GM21390 (cell line): ENCODE data around the gene YPEL1.

Source experiments
- ATAC-seq: cut with Tn5 transposase; IDR thresholded peaks from one replicate; pipeline ENCODE4 v1.9.1; 2021; ENCODE audit not compliant: unreplicated experiment

YPEL1 gene

GRCh38 chr22:21735200-21736083, at the start of gene YPEL1:
Gene YPEL1, minus strand, starts transcription at chr22:21735794. Its CDS starts 25,050 bp downstream, at chr22:21710744.
- peak; percentile 77 for ATAC-seq

GRCh38 chr22:21780259-21780658, 44.7 kb upstream of the YPEL1 start:
- ATAC-seq = no peak

- ATAC-seq = no peak
These were observed 43.9 kb upstream of the YPEL1 start for GRCh38 chr22:21779444-21779843.

GRCh38 chr22:21778705-21779363, 43.2 kb upstream of the YPEL1 start:
- no peak for ATAC-seq

GRCh38 chr22:21771631-21771976, 36.0 kb upstream of the YPEL1 start:
- no peak for ATAC-seq

- ATAC-seq = no peak
These were observed 32.8 kb upstream of the YPEL1 start for GRCh38 chr22:21768435-21768834.

- no peak for ATAC-seq
These were observed 31.3 kb upstream of the YPEL1 start for GRCh38 chr22:21766691-21767462.

GRCh38 chr22:21765909-21766529, 30.4 kb upstream of the YPEL1 start:
- no peak for ATAC-seq

GRCh38 chr22:21764038-21764804, 28.6 kb upstream of the YPEL1 start:
- no peak for ATAC-seq

GRCh38 chr22:21762712-21763581, 27.4 kb upstream of the YPEL1 start:
- ATAC-seq = no peak

- no peak for ATAC-seq
These were observed 26.5 kb upstream of the YPEL1 start for GRCh38 chr22:21761994-21762680.

- no peak for ATAC-seq
These were observed 25.5 kb upstream of the YPEL1 start for GRCh38 chr22:21761086-21761485.

GRCh38 chr22:21760640-21761039, 25.0 kb upstream of the YPEL1 start:
- no peak for ATAC-seq

GRCh38 chr22:21759646-21760376, 24.2 kb upstream of the YPEL1 start:
- ATAC-seq = no peak

- no peak for ATAC-seq
These were observed 23.5 kb upstream of the YPEL1 start for GRCh38 chr22:21759093-21759492.

- no peak for ATAC-seq
These were observed 22.7 kb upstream of the YPEL1 start for GRCh38 chr22:21758091-21758864.

- no peak for ATAC-seq
These were observed 20.3 kb upstream of the YPEL1 start for GRCh38 chr22:21755851-21756284.
